Effector memory CD4-positive, alpha-beta T cell (primary cell): ENCODE measurements around the gene TAF4.

Experiments
- DNase-seq, 3 donors: peaks; one replicate each; pipeline ENCODE4 v3.0.0-alpha.2; 2020
- H3K27ac ChIP-seq: 2 replicates; pipeline ENCODE4 v1.7.0; 2013; ENCODE audit warnings: mild to moderate bottlenecking, low read length, moderate library complexity; ENCODE audit not compliant: insufficient read depth, poor library complexity, severe bottlenecking
- H3K27me3 ChIP-seq: replicated peaks from 2 replicates; pipeline ENCODE4 v1.7.0; 2013; ENCODE audit warnings: mild to moderate bottlenecking, low read length; ENCODE audit not compliant: insufficient read depth, control insufficient read depth, poor library complexity, severe bottlenecking
- H3K36me3 ChIP-seq: 2 replicates; pipeline ENCODE4 v1.7.0; 2013; ENCODE audit warnings: mild to moderate bottlenecking, low read length, moderate library complexity; ENCODE audit not compliant: control insufficient read depth, insufficient read depth
- H3K4me1 ChIP-seq: 2 replicates; pipeline ENCODE4 v1.7.0; 2013; ENCODE audit warnings: low read length, mild to moderate bottlenecking; ENCODE audit not compliant: control insufficient read depth, insufficient read depth, poor library complexity, severe bottlenecking
- H3K4me3 ChIP-seq: 2 replicates; pipeline ENCODE4 v1.7.0; 2013; ENCODE audit warnings: low read length, low read depth, mild to moderate bottlenecking; ENCODE audit not compliant: insufficient read depth, poor library complexity, severe bottlenecking
- H3K9me3 ChIP-seq: 2 replicates; pipeline ENCODE4 v1.7.0; 2013; ENCODE audit warnings: mild to moderate bottlenecking, low read length, moderate library complexity; ENCODE audit not compliant: control insufficient read depth

The TAF4 gene

GRCh38 chr20:62023935-62024334 lies 41.7 kb downstream of the TAF4 start:
- no peaks in the 10 kb centered on the region for H3K9me3 ChIP-seq
- no peak for DNase-seq
- H3K27me3 ChIP-seq, result no peaks in the 10 kb centered on the region
- H3K36me3 ChIP-seq, result no peaks in the 10 kb centered on the region
- H3K27ac ChIP-seq, result no peak overlapping the region
- no peak overlapping the region for H3K4me3 ChIP-seq
- no peaks in the 10 kb centered on the region for H3K4me1 ChIP-seq

DNA sequence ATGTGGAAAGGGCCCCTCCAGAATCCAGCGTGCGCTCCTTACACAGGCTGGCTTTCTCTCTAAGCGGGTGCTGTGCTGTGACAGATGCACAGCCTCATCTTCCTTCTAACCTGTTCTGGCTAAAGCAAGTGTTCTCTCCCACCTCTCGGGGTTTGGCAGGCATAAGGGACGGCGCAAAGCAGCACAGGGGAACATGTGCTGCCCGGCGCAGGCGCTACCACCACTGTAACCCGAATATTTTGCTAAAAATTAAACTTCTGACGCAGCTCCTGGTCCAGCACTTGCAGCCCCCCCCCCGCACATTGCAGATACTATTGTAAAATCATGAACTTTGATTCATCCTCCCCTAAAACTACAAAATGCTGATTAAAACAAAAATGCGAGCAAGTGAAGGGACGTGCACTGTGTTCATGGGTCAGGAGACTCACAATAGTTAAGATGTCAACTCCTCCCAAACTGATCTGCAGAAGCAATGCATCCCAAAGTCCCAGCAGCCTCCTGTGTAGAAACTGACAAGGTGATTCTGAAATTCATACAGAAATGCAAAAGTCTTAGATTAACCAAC lies 43.0 kb downstream of the TAF4 start:
- no peak overlapping the region for H3K4me3 ChIP-seq
- DNase-seq, result no peak
- no peaks in the 10 kb centered on the region for H3K4me1 ChIP-seq
- no peaks in the 10 kb centered on the region for H3K9me3 ChIP-seq
- H3K27ac ChIP-seq, result no peak overlapping the region
- H3K27me3 ChIP-seq, result no peaks in the 10 kb centered on the region
- H3K36me3 ChIP-seq, result no peaks in the 10 kb centered on the region

- H3K9me3 ChIP-seq, result no peaks in the 10 kb centered on the region
- H3K36me3 ChIP-seq, result no peaks in the 10 kb centered on the region
- no peaks in the 10 kb centered on the region for H3K27me3 ChIP-seq
- no peak for DNase-seq
- H3K4me1 ChIP-seq, result no peaks in the 10 kb centered on the region
- H3K4me3 ChIP-seq, result no peak overlapping the region
- no peak overlapping the region for H3K27ac ChIP-seq
Observed at GRCh38 chr20:62021793-62022385, 43.8 kb downstream of the TAF4 start.

- H3K27ac ChIP-seq, result no peak overlapping the region
Observed at GRCh38 chr20:62020935-62021701, 44.6 kb downstream of the TAF4 start.

GRCh38 chr20:62019881-62020492 lies 45.7 kb downstream of the TAF4 start:
- no peak for DNase-seq
- H3K4me1 ChIP-seq, result no peaks in the 10 kb centered on the region
- H3K27ac ChIP-seq, result no peak overlapping the region
- no peaks in the 10 kb centered on the region for H3K9me3 ChIP-seq
- no peaks in the 10 kb centered on the region for H3K36me3 ChIP-seq
- no peak overlapping the region for H3K4me3 ChIP-seq
- H3K27me3 ChIP-seq, result no peaks in the 10 kb centered on the region

More at GRCh38 chr20:62020935-62021701, 44.6 kb downstream of the TAF4 start:
- H3K4me1 ChIP-seq, result no peaks in the 10 kb centered on the region
- no peaks in the 10 kb centered on the region for H3K9me3 ChIP-seq
- no peak overlapping the region for H3K4me3 ChIP-seq
- no peak for DNase-seq
- no peaks in the 10 kb centered on the region for H3K27me3 ChIP-seq
- H3K36me3 ChIP-seq, result no peaks in the 10 kb centered on the region

- no peaks in the 10 kb centered on the region for H3K27me3 ChIP-seq
- no peaks in the 10 kb centered on the region for H3K36me3 ChIP-seq
- no peak overlapping the region for H3K27ac ChIP-seq
- no peak for DNase-seq
- H3K9me3 ChIP-seq, result no peaks in the 10 kb centered on the region
- H3K4me1 ChIP-seq, result no peaks in the 10 kb centered on the region
- no peak overlapping the region for H3K4me3 ChIP-seq
Observed at GRCh38 chr20:62019144-62019805, 46.4 kb downstream of the TAF4 start.

GRCh38 chr20:62018437-62019143 lies 47.1 kb downstream of the TAF4 start:
- no peak for DNase-seq
- H3K27ac ChIP-seq, result no peak overlapping the region
- no peaks in the 10 kb centered on the region for H3K36me3 ChIP-seq
- H3K27me3 ChIP-seq, result no peaks in the 10 kb centered on the region
- H3K9me3 ChIP-seq, result no peaks in the 10 kb centered on the region
- no peak overlapping the region for H3K4me3 ChIP-seq
- no peaks in the 10 kb centered on the region for H3K4me1 ChIP-seq

DNA sequence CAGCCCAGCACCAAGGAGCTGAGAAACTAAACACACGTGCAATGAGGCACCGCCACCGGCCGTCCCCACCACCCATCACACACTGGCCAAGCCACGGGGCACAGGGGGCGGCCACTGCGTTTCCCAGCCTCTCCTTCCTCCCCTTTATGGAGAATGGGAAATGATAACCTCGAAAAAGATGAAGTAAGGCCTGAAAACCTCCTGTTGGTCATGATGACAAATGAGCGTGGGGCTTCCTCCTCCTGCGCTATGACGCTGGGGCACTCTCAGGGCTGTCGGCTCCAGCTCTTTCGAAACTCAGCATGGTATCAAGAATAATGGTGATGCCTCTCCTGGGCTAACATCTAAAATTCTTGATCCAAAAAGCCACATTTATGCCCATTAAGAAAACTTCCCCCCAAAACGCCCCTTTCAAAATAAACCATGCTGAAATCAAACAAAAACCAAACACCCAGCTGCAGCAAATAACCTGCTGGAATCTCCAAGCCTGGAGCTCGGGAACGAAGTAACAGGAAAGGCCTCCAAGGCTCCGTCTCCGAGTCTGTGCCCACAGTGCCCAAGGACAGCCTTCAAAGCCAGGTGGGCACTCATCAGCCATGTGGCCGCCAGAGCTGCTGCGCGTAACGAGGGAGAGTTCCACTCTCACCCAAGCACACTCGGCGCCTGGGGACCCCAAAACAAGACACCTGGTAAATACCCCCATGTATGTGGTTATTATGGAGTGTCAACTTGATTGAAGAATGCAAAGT lies 50.0 kb downstream of the TAF4 start:
- no peaks in the 10 kb centered on the region for H3K9me3 ChIP-seq
- DNase-seq, result no peak
- H3K36me3 ChIP-seq, result peaks cover 12% of the 10 kb centered on the region
- H3K27me3 ChIP-seq, result no peaks in the 10 kb centered on the region
- H3K4me1 ChIP-seq, result no peaks in the 10 kb centered on the region
- no peak overlapping the region for H3K27ac ChIP-seq
- H3K4me3 ChIP-seq, result no peak overlapping the region

GRCh38 chr20:62014889-62015537 lies 50.7 kb downstream of the TAF4 start:
- Histone ChIP-seq H3K4me3 (no peak overlapping the region), H3K36me3 (peaks cover 14% of the 10 kb centered on the region), H3K27ac (no peak overlapping the region), H3K9me3 (no peaks in the 10 kb centered on the region), H3K4me1 (no peaks in the 10 kb centered on the region), H3K27me3 (no peaks in the 10 kb centered on the region)
- no peak for DNase-seq
